ENCODE data around the gene EXOC3. TPM values are rescaled to one million over a fixed set of nuclear protein-coding genes. Genes with fewer than 3 reads are reported as not detected.

EXOC3 gene
- total RNA-seq, 1 experiment from 2014 or later = 155 TPM

DNA sequence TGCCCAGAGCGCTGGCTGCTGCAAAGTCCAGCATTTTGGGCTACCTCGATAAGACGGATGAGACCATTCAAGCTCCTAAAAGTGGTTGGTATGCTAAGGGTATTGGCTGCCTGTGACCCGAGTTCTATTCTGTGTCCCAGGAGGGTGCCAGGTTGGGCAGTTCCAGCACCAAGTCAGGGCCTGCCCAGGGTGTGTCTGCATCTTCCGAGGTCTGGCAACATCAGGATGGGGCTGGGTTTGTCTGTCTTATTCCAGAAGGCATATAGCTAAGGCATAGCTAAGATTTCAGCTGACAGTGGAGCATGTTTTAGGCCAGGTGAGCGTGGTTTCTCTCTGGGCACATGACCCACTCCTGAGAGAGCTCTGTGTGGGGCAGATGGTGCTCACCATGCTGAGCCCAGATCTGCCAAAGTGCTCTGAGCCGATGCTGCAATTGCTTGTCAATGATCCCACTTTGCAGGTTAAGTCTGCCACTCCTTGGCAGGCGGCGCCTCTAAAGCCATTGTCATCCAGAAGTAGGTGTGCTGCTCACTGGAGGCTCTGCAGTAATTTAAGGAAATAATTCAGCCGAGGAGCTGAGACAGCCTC, 73.5 kb downstream of the EXOC3 start:
- Histone ChIP-seq H2AFZ (no peak overlapping the region), H3K9me3 (ENCODE audit: insufficient read depth, low read depth) (no peaks in the 10 kb centered on the region), H3K9me2 (ENCODE audit: insufficient read depth) (no peaks in the 10 kb centered on the region), H3K79me2 (ENCODE audit: low read depth) (no peaks in the 10 kb centered on the region), H4K20me1 (ENCODE audit: insufficient read depth) (no peaks in the 10 kb centered on the region), H3K27ac (no peak overlapping the region), H3K36me3 (ENCODE audit: low read depth) (no peaks in the 10 kb centered on the region), H3K27me3 (ENCODE audit: insufficient read depth, low read depth) (peaks cover 96% of the 10 kb centered on the region), H3K4me1 (replicated peaks; ENCODE audit: insufficient read depth) (no peaks in the 10 kb centered on the region), H3F3A (ENCODE audit: insufficient read depth, low read depth) (no peaks in the 10 kb centered on the region), H3K4me3 (no peak overlapping the region), H3K4me2 (no peak overlapping the region)
- ChIA-PET POLR2A (ENCODE audit: unreplicated experiment) (no interaction called here), CTCF (interaction anchor here (0.5 to 0.6 kb wide), 2 partner anchors 12 to 504 kb away, joined by 5 to 6 read pairs; no protein-coding TSS in a partner anchor)
- intact Hi-C loops (cut with micrococcal nuclease; ENCODE audit: unreplicated experiment) = no loop called here
- BruUV-seq (replicated peaks) = no TSS peak
- no peak for DNase-seq
- TF ChIP-seq, protein P1, sequence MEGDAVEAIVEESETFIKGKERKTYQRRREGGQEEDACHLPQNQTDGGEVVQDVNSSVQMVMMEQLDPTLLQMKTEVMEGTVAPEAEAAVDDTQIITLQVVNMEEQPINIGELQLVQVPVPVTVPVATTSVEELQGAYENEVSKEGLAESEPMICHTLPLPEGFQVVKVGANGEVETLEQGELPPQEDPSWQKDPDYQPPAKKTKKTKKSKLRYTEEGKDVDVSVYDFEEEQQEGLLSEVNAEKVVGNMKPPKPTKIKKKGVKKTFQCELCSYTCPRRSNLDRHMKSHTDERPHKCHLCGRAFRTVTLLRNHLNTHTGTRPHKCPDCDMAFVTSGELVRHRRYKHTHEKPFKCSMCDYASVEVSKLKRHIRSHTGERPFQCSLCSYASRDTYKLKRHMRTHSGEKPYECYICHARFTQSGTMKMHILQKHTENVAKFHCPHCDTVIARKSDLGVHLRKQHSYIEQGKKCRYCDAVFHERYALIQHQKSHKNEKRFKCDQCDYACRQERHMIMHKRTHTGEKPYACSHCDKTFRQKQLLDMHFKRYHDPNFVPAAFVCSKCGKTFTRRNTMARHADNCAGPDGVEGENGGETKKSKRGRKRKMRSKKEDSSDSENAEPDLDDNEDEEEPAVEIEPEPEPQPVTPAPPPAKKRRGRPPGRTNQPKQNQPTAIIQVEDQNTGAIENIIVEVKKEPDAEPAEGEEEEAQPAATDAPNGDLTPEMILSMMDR (conservative IDR thresholded peaks at IDR 0.05) = no peak
- TF ChIP-seq EZH2 (IDR thresholded peaks at IDR 0.05; ENCODE audit: low read depth) = no peak

Other genes with a start within 250 kb of the EXOC3 start
- 24.1 and 31.1 TPM in 2 replicates for gene CCDC127, start 225.0 kb upstream of the EXOC3 start, total RNA-seq (2021)
- gene SDHA, start 224.9 kb upstream of the EXOC3 start, total RNA-seq (2021) = 347 and 443 TPM in 2 replicates
- 314 and 334 TPM in 2 replicates for gene PDCD6, start 171.5 kb upstream of the EXOC3 start, total RNA-seq (2021)
- gene AHRR, start 121.5 kb upstream of the EXOC3 start, total RNA-seq (2021) = 7.2 and 13.6 TPM in 2 replicates
- gene SLC9A3, start 81.3 kb downstream of the EXOC3 start, total RNA-seq (2021) = 5.2 and 5.6 TPM in 2 replicates
- 83.3 and 86.8 TPM in 2 replicates for gene CEP72, start 169.2 kb downstream of the EXOC3 start, total RNA-seq (2021)

Data from PC-9 (cell line).